ENCODE data around the gene RMND1.
"Not testable (repeated sequence)": the region's sequence is repeated elsewhere in the genome, so short reads cannot be mapped to it uniquely, and the experiment has no call there.

The RMND1 gene

GRCh38 chr6:151381722-151382121, 70.2 kb downstream of the RMND1 start:
- no peak for DNase-seq

GRCh38 chr6:151380848-151381205, 71.1 kb downstream of the RMND1 start:
- DNase-seq: no peak

- DNase-seq: no peak
Measured at GRCh38 chr6:151379933-151380847, 71.7 kb downstream of the RMND1 start.

GRCh38 chr6:151377095-151377494, 74.8 kb downstream of the RMND1 start:
- DNase-seq: no peak

- no peak for DNase-seq
Measured at GRCh38 chr6:151376440-151376839, 75.5 kb downstream of the RMND1 start.

- DNase-seq: no peak
Measured at GRCh38 chr6:151375833-151376232, 76.1 kb downstream of the RMND1 start.

- DNase-seq: no peak
Measured at GRCh38 chr6:151374036-151374683, 77.8 kb downstream of the RMND1 start.

GRCh38 chr6:151372164-151372563, 79.8 kb downstream of the RMND1 start:
- no peak for DNase-seq

- DNase-seq: no peak
Measured at GRCh38 chr6:151370509-151371078, 81.3 kb downstream of the RMND1 start.

- no peak for DNase-seq
Measured at GRCh38 chr6:151365233-151365632, 86.7 kb downstream of the RMND1 start.

GRCh38 chr6:151359486-151359885, 92.4 kb downstream of the RMND1 start:
- no peak for DNase-seq

GRCh38 chr6:151358475-151358874, 93.5 kb downstream of the RMND1 start:
- no peak for DNase-seq

GRCh38 chr6:151357758-151358436, 94.0 kb downstream of the RMND1 start:
- DNase-seq: no peak

- DNase-seq: not testable (repeated sequence)
Measured at GRCh38 chr6:151356983-151357382, 94.9 kb downstream of the RMND1 start.

All from stimulated activated CD8-positive, alpha-beta memory T cell treated with anti-CD3 and anti-CD28 coated beads, Interleukin-4, amount 100 ng/mL, for 48 hours (primary cell).